SK-N-MC (cell line): ENCODE data around the gene SELENOO.

Experiments
- EZH2 ChIP-seq: fragments of 200-600 bp; sonication (generic); IDR thresholded peaks from one replicate; pipeline ENCODE4 v1.6.1; 2017; ENCODE audit warnings: antibody characterized with exemption
- FOXP2 ChIP-seq: optimal IDR thresholded peaks from 2 replicates; pipeline ENCODE3; 2011; ENCODE audit warnings: mild to moderate bottlenecking, moderate library complexity; ENCODE audit not compliant: insufficient read depth; ENCODE audit errors: extremely low read length, control extremely low read depth
- POLR2AphosphoS5 ChIP-seq: IDR thresholded peaks from 2 replicates; pipeline ENCODE4 v1.6.1; 2012; ENCODE audit warnings: mild to moderate bottlenecking, low read depth, low read length, borderline replicate concordance

- no peak for TF ChIP-seq EZH2
- no peak for TF ChIP-seq POLR2AphosphoS5
- no peak for TF ChIP-seq FOXP2
Observed at GRCh38 chr22:50207383-50208140, 6.8 kb downstream of the SELENOO start.
